ENCODE results near the gene PHTF1. TPM values are rescaled to one million over a fixed set of nuclear protein-coding genes. Genes with fewer than 3 reads are reported as not detected.

The PHTF1 gene
- total RNA-seq, 2 donors from 2014 or later, result 14.7 to 17.9 TPM

Other genes starting within 250 kb of the PHTF1 start
- 10 to 100 TPM; 40.1 to 45.8 TPM for gene RSBN1, start 53.0 kb upstream of the PHTF1 start, total RNA-seq
- 10 to 100 TPM; 40.8 to 42.6 TPM for gene PTPN22, start 112.2 kb upstream of the PHTF1 start, total RNA-seq
- 1 to 10 TPM; 1.4 to 1.5 TPM for gene BCL2L15, start 128.1 kb upstream of the PHTF1 start, total RNA-seq
- 10 to 100 TPM; 52.1 to 56.1 TPM for gene AP4B1, start 145.3 kb upstream of the PHTF1 start, total RNA-seq
- 1 to 10 TPM; 5.4 to 7.0 TPM for gene DCLRE1B, start 145.8 kb upstream of the PHTF1 start, total RNA-seq
- gene HIPK1, start 169.8 kb upstream of the PHTF1 start, total RNA-seq, result 100 to 1,000 TPM; 228 to 253 TPM
- gene OLFML3, start 220.0 kb upstream of the PHTF1 start, total RNA-seq, result 1 to 10 TPM; 1.0 to 1.2 TPM